Measurements from ENCODE around the gene CYP19A1.

Gene CYP19A1

GRCh38 chr15:51260202-51260601, 78.2 kb downstream of the CYP19A1 start:
- no peak for TF ChIP-seq CTCF (IDR thresholded peaks at IDR 0.05)
- H3K27me3 Mint-ChIP-seq (ENCODE audit: low read depth, poor library complexity): peaks cover 10% of the 10 kb centered on the region
- no peak overlapping the region for H3K4me3 Mint-ChIP-seq
- no peak for DNase-seq
- H3K9me3 Mint-ChIP-seq: peaks cover 22% of the 10 kb centered on the region
- no peak overlapping the region for H3K27ac Mint-ChIP-seq
- H3K36me3 Mint-ChIP-seq (ENCODE audit: low read depth): peaks cover 7% of the 10 kb centered on the region
- peaks cover 5% of the 10 kb centered on the region for H3K4me1 Mint-ChIP-seq

GRCh38 chr15:51255533-51255932, 82.9 kb downstream of the CYP19A1 start:
- Mint-ChIP-seq H3K27ac (no peak overlapping the region), H3K4me3 (no peak overlapping the region), H3K9me3 (peaks cover 12% of the 10 kb centered on the region), H3K27me3 (ENCODE audit: low read depth, poor library complexity) (peaks cover 9% of the 10 kb centered on the region), H3K36me3 (ENCODE audit: low read depth) (no peaks in the 10 kb centered on the region), H3K4me1 (peaks cover 5% of the 10 kb centered on the region)
- DNase-seq: no peak
- TF ChIP-seq CTCF (IDR thresholded peaks at IDR 0.05): no peak

- Mint-ChIP-seq H3K4me3 (no peak overlapping the region), H3K27me3 (ENCODE audit: low read depth, poor library complexity) (peaks cover 8% of the 10 kb centered on the region), H3K36me3 (ENCODE audit: low read depth) (no peaks in the 10 kb centered on the region), H3K9me3 (no peaks in the 10 kb centered on the region), H3K27ac (no peak overlapping the region), H3K4me1 (no peaks in the 10 kb centered on the region)
- TF ChIP-seq CTCF (IDR thresholded peaks at IDR 0.05): no peak
- no peak for DNase-seq
Measured at GRCh38 chr15:51253366-51253765, 85.0 kb downstream of the CYP19A1 start.

- Mint-ChIP-seq H3K4me3 (no peak overlapping the region), H3K36me3 (ENCODE audit: low read depth) (no peaks in the 10 kb centered on the region), H3K9me3 (no peaks in the 10 kb centered on the region), H3K27ac (no peak overlapping the region), H3K4me1 (no peaks in the 10 kb centered on the region), H3K27me3 (ENCODE audit: low read depth, poor library complexity) (peaks cover 3% of the 10 kb centered on the region)
- no peak for TF ChIP-seq CTCF (IDR thresholded peaks at IDR 0.05)
- DNase-seq: no peak
Measured at GRCh38 chr15:51252671-51253070, 85.7 kb downstream of the CYP19A1 start.

- no peak overlapping the region for H3K4me3 Mint-ChIP-seq
- no peaks in the 10 kb centered on the region for H3K4me1 Mint-ChIP-seq
Measured at GRCh38 chr15:51251556-51251955, 86.8 kb downstream of the CYP19A1 start.

More at GRCh38 chr15:51251556-51251955, 86.8 kb downstream of the CYP19A1 start:
- Mint-ChIP-seq H3K9me3 (no peaks in the 10 kb centered on the region), H3K36me3 (ENCODE audit: low read depth) (no peaks in the 10 kb centered on the region), H3K27me3 (ENCODE audit: low read depth, poor library complexity) (peaks cover 3% of the 10 kb centered on the region), H3K27ac (no peak overlapping the region)
- no peak for TF ChIP-seq CTCF (IDR thresholded peaks at IDR 0.05)
- no peak for DNase-seq
